ENCODE measurements around the gene MGME1.

Gene MGME1

GRCh38 chr20:17968366-17969277 is at the start of gene MGME1, which contains the start of gene SNX5:
Gene MGME1, plus strand, starts transcription at chr20:17969018. Its CDS starts 842 bp downstream, at chr20:17969860.
Gene SNX5, minus strand, starts transcription at chr20:17968794. Its CDS starts 369 bp downstream, at chr20:17968425.
- DNase-seq (peak; percentile 99 to 100), ATAC-seq (peak; percentile 96)
- H3K27ac Mint-ChIP-seq, result peak within 1 kb of the TSS; percentile 99
- no peaks in the 10 kb centered on the region for H3K27me3 Mint-ChIP-seq
- peaks cover 59% of the 10 kb centered on the region for H3K4me1 Mint-ChIP-seq
- H3K9me3 Mint-ChIP-seq, result no peaks in the 10 kb centered on the region
- peak within 1 kb of the TSS; percentile 89 to 93 for H3K4me3 Mint-ChIP-seq

- Mint-ChIP-seq H3K27ac (no peak overlapping the region), H3K4me3 (no peak overlapping the region), H3K9me3 (no peaks in the 10 kb centered on the region), H3K4me1 (no peaks in the 10 kb centered on the region), H3K27me3 (peaks cover 12% of the 10 kb centered on the region)
- no peak for ATAC-seq
- DNase-seq, result no peak
Observed at GRCh38 chr20:17919149-17919548, 49.7 kb upstream of the MGME1 start.

GRCh38 chr20:17921774-17922173 is 47.0 kb upstream of the MGME1 start:
- ATAC-seq (no peak), DNase-seq (no peak)
- H3K27me3 Mint-ChIP-seq, result peaks cover 10% of the 10 kb centered on the region
- H3K27ac Mint-ChIP-seq, result peak overlapping the region in 1 of 2 donors; percentile 40
- no peaks in the 10 kb centered on the region for H3K9me3 Mint-ChIP-seq
- no peaks in the 10 kb centered on the region for H3K4me1 Mint-ChIP-seq
- H3K4me3 Mint-ChIP-seq, result no peak overlapping the region

- no peaks in the 10 kb centered on the region for H3K4me1 Mint-ChIP-seq
- ATAC-seq (no peak), DNase-seq (no peak)
- H3K27ac Mint-ChIP-seq, result no peak overlapping the region
- peaks cover 9% of the 10 kb centered on the region for H3K27me3 Mint-ChIP-seq
- no peaks in the 10 kb centered on the region for H3K9me3 Mint-ChIP-seq
- no peak overlapping the region for H3K4me3 Mint-ChIP-seq
Observed at GRCh38 chr20:17925141-17925939, 43.5 kb upstream of the MGME1 start.

- Mint-ChIP-seq H3K4me3 (no peak overlapping the region), H3K27me3 (peaks cover 9% of the 10 kb centered on the region)
- no peak for ATAC-seq
Observed at GRCh38 chr20:17925940-17926300, 42.9 kb upstream of the MGME1 start.

GRCh38 chr20:17928211-17928611 is 40.6 kb upstream of the MGME1 start:
- no peaks in the 10 kb centered on the region for H3K4me1 Mint-ChIP-seq
- H3K4me3 Mint-ChIP-seq, result no peak overlapping the region
- ATAC-seq (no peak), DNase-seq (no peak)
- H3K9me3 Mint-ChIP-seq, result peaks cover 0 to 5% of the 10 kb centered on the region in 2 donors
- H3K27ac Mint-ChIP-seq, result no peak overlapping the region
- H3K27me3 Mint-ChIP-seq, result peaks cover 9% of the 10 kb centered on the region

More at GRCh38 chr20:17925940-17926300, 42.9 kb upstream of the MGME1 start:
- H3K9me3 Mint-ChIP-seq, result no peaks in the 10 kb centered on the region
- H3K4me1 Mint-ChIP-seq, result no peaks in the 10 kb centered on the region
- DNase-seq, result no peak
- H3K27ac Mint-ChIP-seq, result no peak overlapping the region

GRCh38 chr20:17928633-17929311 is 40.0 kb upstream of the MGME1 start:
- peaks cover 9% of the 10 kb centered on the region for H3K27me3 Mint-ChIP-seq
- H3K27ac Mint-ChIP-seq, result no peak overlapping the region
- no peak overlapping the region for H3K4me3 Mint-ChIP-seq
- peaks cover 0 to 5% of the 10 kb centered on the region in 2 donors for H3K9me3 Mint-ChIP-seq
- ATAC-seq, result no peak
- no peak for DNase-seq
- H3K4me1 Mint-ChIP-seq, result no peaks in the 10 kb centered on the region

GRCh38 chr20:17931513-17931912 is 37.3 kb upstream of the MGME1 start:
- Mint-ChIP-seq H3K4me1 (peaks cover under 1% of the 10 kb centered on the region), H3K27ac (no peak overlapping the region), H3K27me3 (peaks cover 9% of the 10 kb centered on the region), H3K9me3 (peaks cover 0 to 5% of the 10 kb centered on the region in 2 donors), H3K4me3 (no peak overlapping the region)
- ATAC-seq (no peak), DNase-seq (no peak)

- Mint-ChIP-seq H3K4me1 (peaks cover 7% of the 10 kb centered on the region), H3K27me3 (peaks cover under 1% of the 10 kb centered on the region), H3K27ac (no peak overlapping the region), H3K9me3 (peaks cover 0 to 5% of the 10 kb centered on the region in 2 donors), H3K4me3 (no peak overlapping the region)
- ATAC-seq (no peak), DNase-seq (no peak)
Observed at GRCh38 chr20:17932396-17932795, 36.4 kb upstream of the MGME1 start.

- peaks cover 0 to 5% of the 10 kb centered on the region in 2 donors for H3K9me3 Mint-ChIP-seq
- no peak overlapping the region for H3K4me3 Mint-ChIP-seq
- DNase-seq, result no peak
- no peak for ATAC-seq
- no peaks in the 10 kb centered on the region for H3K27me3 Mint-ChIP-seq
- peak overlapping the region in 1 of 2 donors; percentile 60 for H3K27ac Mint-ChIP-seq
- peaks cover 7% of the 10 kb centered on the region for H3K4me1 Mint-ChIP-seq
Observed at GRCh38 chr20:17933121-17933520, 35.7 kb upstream of the MGME1 start.

GRCh38 chr20:17933711-17934110 is 35.1 kb upstream of the MGME1 start:
- H3K4me1 Mint-ChIP-seq, result peaks cover 7% of the 10 kb centered on the region
- H3K27ac Mint-ChIP-seq, result peak overlapping the region in 1 of 2 donors; percentile 82
- H3K9me3 Mint-ChIP-seq, result peaks cover 0 to 5% of the 10 kb centered on the region in 2 donors
- no peak overlapping the region for H3K4me3 Mint-ChIP-seq
- ATAC-seq, result no peak
- DNase-seq, result no peak
- H3K27me3 Mint-ChIP-seq, result no peaks in the 10 kb centered on the region

- Mint-ChIP-seq H3K9me3 (peaks cover 0 to 5% of the 10 kb centered on the region in 2 donors), H3K27me3 (no peaks in the 10 kb centered on the region), H3K4me3 (no peak overlapping the region), H3K4me1 (peaks cover 13% of the 10 kb centered on the region), H3K27ac (peak overlapping the region in 1 of 2 donors; percentile 82)
- DNase-seq (no peak), ATAC-seq (no peak)
Observed at GRCh38 chr20:17934141-17934862, 34.5 kb upstream of the MGME1 start.

GRCh38 chr20:17935186-17935585 is 33.6 kb upstream of the MGME1 start:
- Mint-ChIP-seq H3K27ac (no peak overlapping the region), H3K27me3 (no peaks in the 10 kb centered on the region), H3K4me3 (no peak overlapping the region), H3K4me1 (peaks cover 22% of the 10 kb centered on the region), H3K9me3 (peaks cover 0 to 5% of the 10 kb centered on the region in 2 donors)
- DNase-seq (no peak), ATAC-seq (no peak)

GRCh38 chr20:17935761-17936160 is 33.1 kb upstream of the MGME1 start:
- H3K27ac Mint-ChIP-seq, result no peak overlapping the region
- H3K9me3 Mint-ChIP-seq, result peaks cover 0 to 5% of the 10 kb centered on the region in 2 donors
- H3K4me3 Mint-ChIP-seq, result no peak overlapping the region
- H3K27me3 Mint-ChIP-seq, result no peaks in the 10 kb centered on the region
- peaks cover 27% of the 10 kb centered on the region for H3K4me1 Mint-ChIP-seq
- DNase-seq (no peak), ATAC-seq (no peak)

All from stimulated activated naive CD8-positive, alpha-beta T cell treated with anti-CD3 and anti-CD28 coated beads, Interleukin-15, amount 100 ng/mL, for 72 hours (primary cell).